HepG2 (cell line): ENCODE measurements around the gene RAC3. TPM values are rescaled to one million over a fixed set of nuclear protein-coding genes. Genes with fewer than 3 reads are reported as not detected.
A peak's percentile ranks its signal among the peaks of the same experiment; 100 is the strongest.

ENCODE experiments used
- AGO1 ChIP-seq: fragments of 200-400 bp; formaldehyde crosslinking; IDR thresholded peaks from 2 replicates; pipeline ENCODE4 v1.6.1; 2017; ENCODE audit warnings: mild to moderate bottlenecking, low read depth, low read length, moderate library complexity; ENCODE audit not compliant: poor library complexity, severe bottlenecking
- ASH2L ChIP-seq: fragments of 300-600, 200-600 bp; sonication (generic); IDR thresholded peaks from 2 replicates; pipeline ENCODE4 v1.7.0; 2017; ENCODE audit warnings: low read depth, mild to moderate bottlenecking, moderate library complexity, mixed read lengths, low read length; ENCODE audit not compliant: insufficient read length
- CREB1 ChIP-seq, 2 experiments: fragments of 450-650 bp in 1 of 2; IDR thresholded peaks; 2 replicates each; pipeline ENCODE4 v1.6.1; 2016 to 2017; ENCODE audit warnings: control low read depth in 1 of 2, mild to moderate bottlenecking in 1 of 2, missing compliant biosample characterization in 1 of 2, missing genetic modification characterization in 1 of 2
- ELF3 ChIP-seq: IDR thresholded peaks from 2 replicates; pipeline ENCODE4 v1.6.1; 2016; ENCODE audit warnings: missing genetic modification reagents, missing compliant biosample characterization
- ESRRA ChIP-seq: sonication (generic); formaldehyde crosslinking; IDR thresholded peaks from 2 replicates; pipeline ENCODE4 v1.5.1; 2020; ENCODE audit warnings: mild to moderate bottlenecking, low read depth, missing genetic modification reagents
- ETV5 ChIP-seq: IDR thresholded peaks from 2 replicates; pipeline ENCODE4 v1.6.1; 2018; ENCODE audit warnings: missing biosample characterization, missing genetic modification reagents, inconsistent platforms, borderline replicate concordance
- FOXJ3 ChIP-seq: sonication (generic); formaldehyde crosslinking; IDR thresholded peaks from 2 replicates; pipeline ENCODE4 v1.4.0; 2020; ENCODE audit warnings: missing genetic modification reagents, mild to moderate bottlenecking, borderline replicate concordance
- HDAC2 ChIP-seq: sonication (generic); formaldehyde crosslinking; IDR thresholded peaks from 2 replicates; pipeline ENCODE4 v1.4.0; 2020; ENCODE audit warnings: missing genetic modification reagents
- HNRNPH1 ChIP-seq: fragments of 200-400 bp; formaldehyde crosslinking; optimal IDR thresholded peaks from 2 replicates; pipeline ENCODE3; 2017; ENCODE audit warnings: mild to moderate bottlenecking, low read depth, low read length
- HOXA3 ChIP-seq: sonication (generic); formaldehyde crosslinking; IDR thresholded peaks from 2 replicates; pipeline ENCODE4 v1.5.0; 2020; ENCODE audit warnings: missing genetic modification reagents
- HOXA5 ChIP-seq: sonication (generic); formaldehyde crosslinking; IDR thresholded peaks from 2 replicates; pipeline ENCODE4 v1.4.0; 2020; ENCODE audit warnings: missing genetic modification reagents
- MXD4 ChIP-seq: IDR thresholded peaks from 2 replicates; pipeline ENCODE4 v1.6.1; 2016; ENCODE audit warnings: mild to moderate bottlenecking, missing biosample characterization, missing genetic modification reagents
- PAWR ChIP-seq: sonication (generic); formaldehyde crosslinking; IDR thresholded peaks from 2 replicates; pipeline ENCODE4 v1.4.0; 2020; ENCODE audit warnings: missing genetic modification reagents, mild to moderate bottlenecking, borderline replicate concordance
- PHF5A ChIP-seq: IDR thresholded peaks from one replicate; pipeline ENCODE4 v1.6.1; 2018; ENCODE audit warnings: low read depth, missing genetic modification reagents; ENCODE audit not compliant: unreplicated experiment
- POLR2AphosphoS5 ChIP-seq: IDR thresholded peaks from 2 replicates; pipeline ENCODE4 v1.6.1; 2012; ENCODE audit warnings: low read depth, low read length
- RARA ChIP-seq: IDR thresholded peaks from 2 replicates; pipeline ENCODE4 v1.6.1; 2016; ENCODE audit warnings: missing genetic modification reagents, missing compliant biosample characterization
- RFX1 ChIP-seq: fragments of 450-650 bp; IDR thresholded peaks from 2 replicates; pipeline ENCODE4 v1.6.1; 2017
- RFX5 ChIP-seq: IDR thresholded peaks from 2 replicates; pipeline ENCODE4 v1.6.1; 2011; ENCODE audit warnings: low read depth, low read length, improper control_type of control experiment
- SOX13 ChIP-seq, 3 experiments: fragments of 450-650 bp in 1 of 3; sonication (generic) in 1 of 3; formaldehyde crosslinking in 1 of 3; IDR thresholded peaks in 2 of 3; conservative IDR thresholded peaks in 1 of 3; 2 replicates each; pipeline versions ENCODE4 v1.5.0 to v1.6.1; 2016 to 2020; ENCODE audit warnings: antibody characterized with exemption in 1 of 3, mild to moderate bottlenecking in 1 of 3, missing compliant biosample characterization in 1 of 3, missing genetic modification reagents in 1 of 3, moderate library complexity in 1 of 3
- SOX5 ChIP-seq: IDR thresholded peaks from 2 replicates; pipeline ENCODE4 v1.6.1; 2016; ENCODE audit warnings: borderline replicate concordance
- THAP11 ChIP-seq: IDR thresholded peaks from 2 replicates; pipeline ENCODE4 v1.6.1; 2016; ENCODE audit warnings: missing biosample characterization, missing genetic modification reagents
- ZBTB34 ChIP-seq: sonication (generic); formaldehyde crosslinking; IDR thresholded peaks from 2 replicates; pipeline ENCODE4 v1.8.0; 2022; ENCODE audit warnings: mild to moderate bottlenecking, missing genetic modification reagents
- ZNF33B ChIP-seq: sonication (generic); formaldehyde crosslinking; IDR thresholded peaks from 2 replicates; pipeline ENCODE4 v1.5.1; 2020; ENCODE audit warnings: mild to moderate bottlenecking, missing genetic modification reagents
- ZNF354B ChIP-seq: sonication (generic); formaldehyde crosslinking; IDR thresholded peaks from 2 replicates; pipeline ENCODE4 v1.8.0; 2022; ENCODE audit warnings: mild to moderate bottlenecking, missing genetic modification reagents
- ZNF737 ChIP-seq: sonication (generic); formaldehyde crosslinking; IDR thresholded peaks from 2 replicates; pipeline ENCODE4 v1.5.0; 2020; ENCODE audit warnings: missing genetic modification reagents, mild to moderate bottlenecking, borderline replicate concordance
- ZNF749 ChIP-seq: sonication (generic); formaldehyde crosslinking; IDR thresholded peaks from 2 replicates; pipeline ENCODE4 v1.8.0; 2022; ENCODE audit warnings: mild to moderate bottlenecking, missing genetic modification reagents, moderate library complexity, borderline replicate concordance
- ZNF891 ChIP-seq: sonication (generic); formaldehyde crosslinking; IDR thresholded peaks from 2 replicates; pipeline ENCODE4 v1.5.0; 2020; ENCODE audit warnings: mild to moderate bottlenecking, missing genetic modification reagents
- polyA plus RNA-seq, 8 experiments: library from polyadenylated mRNA; depleted of rRNA in 3 of 8; stranded (reverse) in 7 of 8; unstranded in 1 of 8; fragments of >200 nt; fragmentation: Illumina TruSeq in 4 of 8; extraction: Trizol in 4 of 8; gene quantifications; 2 replicates each; pipeline versions ENCODE4 v1.2.1 to v1.2.3, GENCODE V29; 2011 to 2016; ENCODE audit warnings: low read depth in 4 of 8, missing spikeins in 1 of 8, mixed read lengths in 1 of 8; ENCODE audit not compliant: insufficient read depth in 1 of 8
- total RNA-seq, 5 experiments: library from RNA; depleted of rRNA; stranded (reverse); fragments of >200 nt; fragmentation: Illumina TruSeq; extraction: Trizol; gene quantifications; 2 replicates each; pipeline ENCODE4 v1.2.3, GENCODE V29; 2016; ENCODE audit warnings: low read depth in 1 of 5
- TF ChIP-seq, protein P1 (sequence below): sonication (generic); formaldehyde crosslinking; IDR thresholded peaks from 2 replicates; pipeline ENCODE4 v1.8.1; 2023; ENCODE audit warnings: missing genetic modification reagents, mild to moderate bottlenecking, borderline replicate concordance
- TF ChIP-seq, protein P2 (sequence below): sonication (generic); formaldehyde crosslinking; IDR thresholded peaks from 2 replicates; pipeline ENCODE4 v1.4.0; 2020; ENCODE audit warnings: missing genetic modification reagents

Gene RAC3
- total and polyA plus RNA-seq, 2 of the 13 experiments (the other 11 are each of a cell fraction or from before 2014, with no cell fraction given) = 10.5 to 21.3 TPM

DNA sequence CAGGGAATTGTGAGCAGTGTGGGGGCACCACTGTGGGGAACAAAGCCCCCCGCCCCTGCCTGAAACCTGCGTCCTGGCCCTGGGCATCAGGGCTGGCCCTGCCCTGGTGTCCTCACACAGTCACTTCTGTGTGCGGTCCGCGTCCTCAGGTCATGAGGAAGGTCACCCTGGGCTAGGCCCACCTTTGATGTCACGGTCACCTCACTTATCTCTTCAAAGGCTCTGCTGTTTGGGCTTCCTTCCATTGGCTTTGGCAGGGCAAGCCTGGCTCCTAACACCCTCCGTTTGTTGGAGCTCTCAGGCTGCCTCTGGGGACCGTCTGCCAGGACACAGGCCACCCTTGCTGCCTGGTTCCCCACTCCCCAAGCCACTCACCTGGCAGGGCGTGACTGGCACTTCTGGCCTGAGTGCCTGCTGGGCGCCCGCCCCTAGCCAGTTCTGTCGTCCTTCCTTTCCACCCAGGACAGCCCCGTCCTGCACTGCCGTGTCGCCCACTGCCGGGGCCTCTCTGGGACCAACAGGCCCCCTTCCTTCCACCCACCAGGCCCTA lies 17.6 kb upstream of the RAC3 start (continued):
- TF ChIP-seq AGO1 = peak; percentile 83
- TF ChIP-seq FOXJ3 (CRISPR knock-in tag) = peak; percentile 15; the same call in 1 of the 2 replicates
- peak; percentile 53; the same call in 1 of the 2 replicates for TF ChIP-seq ELF3 (CRISPR knock-in tag)
- TF ChIP-seq THAP11 (CRISPR knock-in tag) = 0 out of 2 replicates have a peak, but pooled peaks have one; percentile 20
- TF ChIP-seq ETV5 (CRISPR knock-in tag) = peak; percentile 31; the same call in 1 of the 2 replicates
- no peak for TF ChIP-seq RFX5
- no peak for TF ChIP-seq MXD4 (CRISPR knock-in tag)
- peak; percentile 33; the same call in 1 of the 2 replicates for TF ChIP-seq POLR2AphosphoS5
- TF ChIP-seq HDAC2 (CRISPR knock-in tag) = peak; percentile 68
- no peak for TF ChIP-seq PAWR (CRISPR knock-in tag)
- no peak for TF ChIP-seq ZNF891 (CRISPR knock-in tag)
- no peak for TF ChIP-seq ZNF33B (CRISPR knock-in tag)
- TF ChIP-seq, protein P1, sequence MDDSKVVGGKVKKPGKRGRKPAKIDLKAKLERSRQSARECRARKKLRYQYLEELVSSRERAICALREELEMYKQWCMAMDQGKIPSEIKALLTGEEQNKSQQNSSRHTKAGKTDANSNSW (CRISPR knock-in tag) = no peak
- TF ChIP-seq RFX1 = no peak
- no peak for TF ChIP-seq HOXA5 (CRISPR knock-in tag)
- TF ChIP-seq RARA (CRISPR knock-in tag) = peak; percentile 89
- no peak for TF ChIP-seq ZNF737 (CRISPR knock-in tag)
- TF ChIP-seq PHF5A (CRISPR knock-in tag) = no peak
- TF ChIP-seq SOX5 = peak; percentile 60; the same call in 1 of the 2 replicates
- TF ChIP-seq HOXA3 = peak; percentile 44; the same call in 1 of the 2 replicates
- peak; percentile 62 for TF ChIP-seq HNRNPH1
- TF ChIP-seq SOX13 (IDR thresholded peaks at IDR 0.05) = no peak
- TF ChIP-seq SOX13 (CRISPR knock-in tag; conservative IDR thresholded peaks at IDR 0.05 in 1 of 2, IDR thresholded peaks at IDR 0.05 in 1 of 2) = peak in 1 of 2 experiments; percentile 61; a peak in 2 of 4 replicates
- no peak for TF ChIP-seq ZNF354B
- no peak for TF ChIP-seq ZBTB34 (CRISPR knock-in tag)
- TF ChIP-seq ASH2L = no peak
- 0 out of 2 replicates have a peak, but pooled peaks have one; percentile 39 for TF ChIP-seq ZNF749 (CRISPR knock-in tag)
- TF ChIP-seq, protein P2, sequence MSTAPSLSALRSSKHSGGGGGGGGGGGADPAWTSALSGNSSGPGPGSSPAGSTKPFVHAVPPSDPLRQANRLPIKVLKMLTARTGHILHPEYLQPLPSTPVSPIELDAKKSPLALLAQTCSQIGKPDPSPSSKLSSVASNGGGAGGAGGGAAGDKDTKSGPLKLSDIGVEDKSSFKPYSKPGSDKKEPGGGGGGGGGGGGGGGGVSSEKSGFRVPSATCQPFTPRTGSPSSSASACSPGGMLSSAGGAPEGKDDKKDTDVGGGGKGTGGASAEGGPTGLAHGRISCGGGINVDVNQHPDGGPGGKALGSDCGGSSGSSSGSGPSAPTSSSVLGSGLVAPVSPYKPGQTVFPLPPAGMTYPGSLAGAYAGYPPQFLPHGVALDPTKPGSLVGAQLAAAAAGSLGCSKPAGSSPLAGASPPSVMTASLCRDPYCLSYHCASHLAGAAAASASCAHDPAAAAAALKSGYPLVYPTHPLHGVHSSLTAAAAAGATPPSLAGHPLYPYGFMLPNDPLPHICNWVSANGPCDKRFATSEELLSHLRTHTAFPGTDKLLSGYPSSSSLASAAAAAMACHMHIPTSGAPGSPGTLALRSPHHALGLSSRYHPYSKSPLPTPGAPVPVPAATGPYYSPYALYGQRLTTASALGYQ (CRISPR knock-in tag) = 0 out of 2 replicates have a peak, but pooled peaks have one; percentile 39
- no peak for TF ChIP-seq CREB1 (IDR thresholded peaks at IDR 0.05)
- TF ChIP-seq CREB1 (CRISPR knock-in tag; IDR thresholded peaks at IDR 0.05) = no peak
- TF ChIP-seq ESRRA (CRISPR knock-in tag) = peak; percentile 86; the same call in 1 of the 2 replicates
